GM19395 (cell line): ENCODE measurements around the gene TAF15.

Experiments
- ATAC-seq: cut with Tn5 transposase; IDR thresholded peaks from one replicate; pipeline ENCODE4 v1.9.1; 2021; ENCODE audit warnings: mild to moderate bottlenecking, moderate library complexity; ENCODE audit not compliant: unreplicated experiment

Gene TAF15

DNA sequence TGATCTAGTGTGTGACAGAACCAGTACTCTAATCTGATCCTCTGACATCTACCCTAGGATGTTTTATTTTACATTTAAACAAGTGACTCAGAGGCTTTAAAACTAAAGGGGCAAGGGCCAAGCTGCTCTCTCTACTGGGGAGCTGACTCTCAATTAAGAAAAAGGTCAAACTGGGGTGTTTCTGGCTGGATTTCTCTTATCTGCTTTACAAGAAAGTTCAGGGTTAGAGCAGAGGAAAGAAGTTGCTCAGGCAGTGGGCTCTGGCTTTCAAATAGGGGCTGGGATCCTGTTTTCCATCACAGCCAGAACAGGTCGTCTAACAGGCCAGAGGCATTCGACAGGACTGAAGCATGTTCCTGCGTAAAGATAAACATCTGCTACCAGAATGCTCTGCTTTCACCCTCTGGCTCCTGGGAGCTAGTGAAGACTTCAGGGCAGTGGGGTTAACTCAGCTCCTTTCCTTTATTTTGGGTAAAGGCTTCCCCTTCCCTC, 22.3 kb upstream of the TAF15 start:
- ATAC-seq, result no peak

DNA sequence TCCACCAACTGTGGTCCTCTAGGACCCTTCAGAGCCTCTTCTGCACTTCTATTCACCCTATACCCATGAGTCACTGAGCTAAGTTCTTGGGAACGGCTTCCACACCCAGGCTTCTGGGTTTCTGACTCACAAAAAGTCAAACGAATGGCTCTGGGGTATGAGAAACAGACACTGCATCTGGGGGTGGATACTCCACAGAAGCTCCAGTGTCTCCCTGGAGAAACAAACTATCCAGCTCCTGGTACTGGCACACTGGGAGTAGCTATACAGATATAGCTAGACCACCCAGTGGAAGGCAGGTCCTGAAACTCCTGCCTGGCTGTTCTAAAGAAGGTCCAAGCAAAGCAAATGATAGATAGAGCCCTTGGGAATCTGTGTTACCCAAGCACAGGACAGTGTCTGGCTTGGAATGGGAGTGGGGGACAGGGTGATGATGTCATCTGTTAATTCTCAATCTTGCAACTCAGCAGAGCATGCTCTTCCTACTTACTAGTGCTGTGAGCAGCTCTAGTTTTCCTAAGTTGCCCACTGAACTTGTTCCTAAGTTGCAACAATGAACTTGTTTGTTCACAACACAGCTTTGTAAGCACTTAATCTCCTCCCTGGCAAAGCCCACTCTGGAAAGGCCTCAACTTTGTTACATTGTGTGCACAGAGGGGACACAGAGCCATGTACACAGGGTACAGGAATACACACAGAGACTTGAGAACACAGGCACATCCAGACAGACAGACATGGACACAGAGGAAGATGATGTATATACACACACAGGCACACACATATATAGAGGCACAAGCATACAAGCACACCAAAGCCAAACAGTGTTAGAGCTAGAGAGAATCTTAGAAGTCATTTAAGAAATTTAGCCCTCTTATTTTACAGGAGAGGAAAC, 20.6 kb upstream of the TAF15 start:
- no peak for ATAC-seq

DNA sequence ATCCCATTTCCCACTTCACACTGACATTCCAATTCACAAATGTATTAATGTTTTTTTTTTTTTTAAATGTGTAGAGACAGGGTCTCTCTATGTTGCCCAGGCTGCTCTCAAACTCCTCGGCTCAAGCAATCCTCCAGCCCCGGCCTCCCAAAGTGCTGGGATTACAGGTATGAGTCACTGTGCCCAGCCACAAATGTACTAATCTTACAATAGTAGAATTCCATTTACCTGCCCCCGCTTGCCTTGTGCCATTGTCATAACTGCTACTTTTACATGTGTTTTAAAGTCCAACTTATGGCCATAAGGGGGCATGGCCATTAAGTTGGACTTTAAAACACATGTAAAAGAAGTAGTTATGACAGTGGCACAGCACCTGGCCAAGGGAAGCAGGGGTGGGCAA, 18.4 kb upstream of the TAF15 start:
- ATAC-seq, result no peak

DNA sequence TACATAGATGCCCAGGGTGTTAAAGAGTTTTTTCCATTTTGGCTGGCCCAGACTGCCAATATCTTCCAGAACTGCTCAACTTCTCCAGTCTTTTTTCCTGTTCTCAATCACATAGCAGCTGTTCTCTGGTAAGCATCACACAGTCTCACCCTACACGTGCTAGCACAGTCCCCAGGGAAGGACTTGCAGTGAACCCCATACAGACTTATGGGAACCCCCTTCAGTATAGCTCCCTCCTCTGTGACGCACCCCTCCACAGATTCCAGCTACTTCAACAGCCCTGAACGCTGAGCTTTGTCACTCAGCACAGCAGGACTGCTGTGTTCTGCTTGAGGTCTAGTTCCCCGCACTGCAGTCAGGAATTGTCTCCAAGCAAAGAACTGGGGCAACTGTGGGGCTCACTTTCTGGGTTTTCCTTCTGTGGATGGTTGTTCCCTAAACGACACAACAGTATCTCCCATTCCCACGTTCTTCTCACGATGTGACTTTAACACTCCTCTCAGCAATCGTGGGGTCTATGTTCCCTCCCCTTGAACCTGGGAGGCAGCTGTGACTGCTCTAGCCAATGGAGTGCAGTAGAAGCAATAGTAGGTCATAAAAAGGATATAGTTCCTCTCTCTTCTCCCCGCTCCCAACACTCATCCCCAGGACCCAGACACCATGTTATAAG, 17.5 kb upstream of the TAF15 start:
- ATAC-seq, result no peak

DNA sequence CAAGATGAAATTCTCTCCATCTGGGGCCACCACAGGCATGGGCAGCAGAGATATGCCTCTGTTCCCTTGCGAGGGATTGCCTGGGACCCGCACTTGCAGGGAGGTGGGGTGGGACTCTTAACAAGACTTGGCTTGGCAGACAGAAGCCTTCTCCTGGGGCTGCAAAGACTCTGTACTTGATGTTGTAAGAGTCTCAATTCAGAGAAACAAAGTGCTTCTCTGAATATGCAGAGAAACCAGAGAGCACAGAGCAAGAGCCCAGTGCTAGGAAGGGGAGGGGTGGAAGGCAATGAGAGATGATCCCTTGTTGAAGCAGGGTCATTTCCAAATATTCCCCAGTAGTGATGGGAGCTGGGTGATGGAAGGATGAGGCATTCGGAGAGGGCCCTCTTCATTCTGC, 16.0 kb upstream of the TAF15 start:
- no peak for ATAC-seq

DNA sequence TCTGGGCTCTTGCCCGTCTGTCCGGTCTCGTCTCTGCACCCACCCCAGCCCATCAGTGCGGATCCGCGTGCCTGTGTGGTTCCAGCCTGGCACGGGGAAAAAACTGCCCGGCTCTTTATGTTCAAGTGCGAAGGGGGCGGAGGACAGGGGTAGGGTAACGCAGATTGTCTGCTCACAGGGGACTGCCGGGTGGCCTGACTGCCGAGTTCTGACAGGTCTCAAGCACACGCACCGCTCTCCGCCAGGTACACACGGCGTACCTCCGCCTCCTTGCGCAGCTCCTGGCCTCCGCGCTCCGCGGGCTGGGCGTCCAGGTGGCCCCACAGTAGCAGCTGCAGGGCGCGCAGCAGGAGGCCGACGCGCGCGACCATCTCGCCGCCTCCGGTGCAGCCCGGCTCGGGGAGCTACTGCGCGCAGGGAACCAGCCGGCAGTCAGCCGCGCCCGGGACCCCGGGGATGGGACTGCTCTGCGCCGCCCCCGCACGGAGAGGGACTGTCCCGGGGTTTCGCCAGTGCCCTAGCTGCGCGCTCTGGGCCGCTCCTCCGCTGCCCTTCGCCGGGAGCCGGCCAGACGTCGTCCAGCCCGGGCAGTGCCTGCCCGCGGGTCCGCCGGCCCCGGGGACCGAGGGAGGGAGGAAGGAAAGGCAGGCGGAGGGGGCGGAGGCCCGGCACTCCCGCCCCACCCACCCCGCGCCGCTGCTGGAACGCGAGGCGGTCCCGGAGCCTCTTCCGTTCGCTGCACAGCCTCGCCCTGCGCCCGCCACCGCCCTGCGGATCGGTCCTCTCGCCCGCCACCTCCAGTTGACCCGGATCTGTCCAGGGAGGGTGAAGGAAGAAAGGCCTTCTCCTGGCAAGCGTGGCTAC, 14.0 kb upstream of the TAF15 start, which contains the start of gene MMP28:
Gene MMP28 (minus strand): TSS at position 635 of the 864 bp plus-strand sequence. CDS start 264 bp downstream, at position 371.
- ATAC-seq, result no peak

DNA sequence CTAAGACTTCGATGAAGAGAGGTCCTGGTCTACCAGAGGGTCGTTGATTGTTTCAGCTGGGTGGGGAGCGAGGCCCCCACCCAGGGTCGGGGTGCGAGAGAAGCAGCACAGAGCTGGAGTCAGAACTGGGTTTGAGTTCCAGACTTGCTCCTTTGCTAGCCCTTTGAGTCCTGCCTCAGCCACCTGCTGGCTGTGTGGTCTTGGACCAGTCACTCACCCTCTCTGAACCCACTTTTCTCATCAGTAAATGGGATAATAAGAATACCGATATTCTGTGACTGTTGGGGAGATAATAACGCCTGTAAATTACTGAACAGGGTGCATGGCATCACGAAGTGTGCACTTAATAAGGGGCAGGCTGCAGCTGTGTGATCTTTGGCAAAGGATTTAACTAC, 13.4 kb upstream of the TAF15 start:
- ATAC-seq, result no peak

DNA sequence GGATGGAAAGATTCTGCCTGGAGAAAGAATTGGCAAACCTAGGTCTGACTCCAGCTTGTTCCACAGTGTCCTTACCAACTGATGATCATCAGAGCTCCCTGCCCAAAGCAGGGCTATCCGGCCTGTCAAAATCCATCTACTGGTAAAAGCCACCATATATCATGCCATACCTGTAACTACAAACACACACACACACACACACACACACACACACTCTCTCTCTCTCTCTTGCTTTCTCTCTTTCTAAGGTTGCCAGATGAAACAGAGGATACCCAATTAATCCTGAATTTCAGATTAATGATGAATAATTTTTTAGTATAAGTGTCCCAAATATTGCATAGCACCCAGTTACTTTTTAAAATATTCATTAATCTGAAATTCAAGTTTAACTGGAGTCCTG, 12.3 kb upstream of the TAF15 start:
- no peak for ATAC-seq

DNA sequence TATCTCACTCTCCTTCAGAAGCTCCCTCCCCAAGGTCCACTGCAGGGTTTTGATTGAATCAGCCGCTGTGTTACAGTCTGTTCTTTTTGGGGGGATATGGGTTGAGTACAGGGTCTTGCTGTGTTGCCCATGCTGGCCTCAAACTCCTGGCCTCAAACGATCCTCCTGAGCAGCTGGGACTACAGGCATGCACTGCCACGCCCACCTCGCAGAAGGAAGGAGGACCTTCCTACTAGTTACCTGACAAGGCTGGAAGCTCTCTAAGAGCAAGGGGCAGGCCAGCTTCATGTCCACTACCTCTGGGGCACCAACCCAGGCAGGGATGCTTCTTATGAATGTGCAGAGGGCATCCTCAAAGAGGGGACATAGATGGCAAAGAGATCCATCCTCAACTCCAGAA, 11.9 kb upstream of the TAF15 start:
- no peak for ATAC-seq

DNA sequence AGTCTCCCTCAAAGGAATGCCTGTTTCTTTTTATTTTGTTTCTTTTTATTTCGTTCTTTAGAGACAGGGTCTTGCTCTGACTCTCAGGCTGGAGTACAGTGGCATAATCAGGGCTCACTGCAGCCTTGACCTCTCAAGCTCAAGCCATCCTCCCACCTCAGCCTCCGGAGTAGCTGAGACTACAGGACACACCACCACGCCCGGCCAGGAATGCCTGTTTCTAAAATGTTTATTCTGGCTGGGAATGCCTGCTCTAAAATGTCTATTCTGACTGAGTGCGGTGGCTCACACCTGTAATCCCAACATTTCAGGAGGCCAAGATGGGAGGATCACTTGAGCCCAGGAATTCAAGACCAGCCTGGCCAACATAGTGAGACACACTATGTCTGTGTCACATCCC, 11.4 kb upstream of the TAF15 start:
- ATAC-seq, result no peak

DNA sequence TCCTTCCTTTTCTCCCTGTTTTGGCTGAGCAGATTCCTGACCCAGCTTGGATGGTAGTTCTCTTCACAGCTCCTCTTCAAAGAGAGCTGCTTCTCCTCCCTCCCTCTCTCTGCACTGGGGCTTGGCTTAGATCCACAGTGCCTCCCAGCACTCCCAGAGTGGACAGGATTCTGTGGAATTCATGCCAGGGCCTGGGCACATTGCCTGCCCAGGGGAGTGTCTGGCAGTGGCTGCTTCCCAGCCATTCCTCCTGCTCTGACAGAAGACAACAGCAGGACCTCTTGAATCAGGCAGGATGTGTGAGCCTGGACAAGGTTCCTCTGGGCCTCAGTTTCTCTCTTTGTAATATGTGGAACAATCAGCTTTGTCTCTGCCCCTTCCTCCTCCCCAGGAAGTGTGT, 9.3 kb upstream of the TAF15 start:
- no peak for ATAC-seq

DNA sequence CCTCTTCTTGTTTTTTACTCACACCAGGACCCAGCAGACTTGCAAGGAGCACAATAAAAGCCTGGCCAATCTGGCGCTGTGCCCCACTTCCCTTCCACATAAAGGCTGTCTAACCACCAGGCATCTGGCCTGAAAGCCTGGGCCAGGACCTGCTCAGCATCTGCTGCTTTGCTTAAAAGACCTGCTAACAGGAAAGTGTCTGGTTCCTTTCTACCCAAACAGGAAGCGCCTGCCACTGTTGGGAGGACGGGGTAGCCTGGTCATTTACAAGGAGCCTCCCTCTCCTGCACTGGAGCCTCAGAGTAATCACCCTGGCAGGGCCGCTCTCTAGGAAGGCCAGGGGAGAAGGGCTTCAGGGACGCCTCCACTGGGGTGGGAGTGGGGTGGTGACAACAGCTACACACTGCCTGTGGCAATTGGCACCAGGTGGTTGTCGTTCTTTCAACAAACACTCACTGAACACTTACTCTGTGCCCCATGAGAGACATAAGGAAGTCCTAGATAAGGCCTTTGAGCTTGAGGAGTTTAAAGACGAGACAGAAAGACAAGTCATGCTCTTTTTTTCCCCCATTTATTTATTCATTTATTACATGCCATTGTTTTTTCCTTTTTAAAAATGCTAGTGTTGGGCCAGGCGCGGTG, 7.6 kb upstream of the TAF15 start:
- no peak for ATAC-seq

DNA sequence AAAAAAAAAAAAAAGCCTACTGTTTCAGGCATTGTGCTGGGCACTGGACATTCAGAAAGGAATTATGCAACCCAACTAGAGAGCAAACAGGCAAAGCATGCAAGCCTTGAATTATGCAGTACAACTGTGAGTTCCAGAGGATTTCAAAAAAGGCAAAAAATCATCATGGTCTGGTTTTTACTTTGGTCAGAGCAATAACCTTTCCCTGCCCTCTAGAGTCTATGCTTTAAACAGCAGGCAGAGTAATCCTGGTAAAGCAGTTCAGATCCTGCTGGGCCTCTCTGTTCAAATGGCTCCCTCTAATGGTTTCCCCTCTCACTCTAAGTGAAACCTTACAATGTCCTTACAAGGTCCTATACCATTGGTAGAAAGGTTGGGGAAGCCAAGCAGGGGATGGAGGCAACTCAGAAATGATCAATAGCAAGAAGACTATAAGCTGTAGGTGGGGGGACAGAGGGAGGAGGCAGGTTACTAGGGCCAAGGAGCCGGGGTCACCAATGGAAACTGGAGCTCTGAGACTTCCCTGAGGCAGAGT, 4.6 kb upstream of the TAF15 start:
- ATAC-seq, result no peak

DNA sequence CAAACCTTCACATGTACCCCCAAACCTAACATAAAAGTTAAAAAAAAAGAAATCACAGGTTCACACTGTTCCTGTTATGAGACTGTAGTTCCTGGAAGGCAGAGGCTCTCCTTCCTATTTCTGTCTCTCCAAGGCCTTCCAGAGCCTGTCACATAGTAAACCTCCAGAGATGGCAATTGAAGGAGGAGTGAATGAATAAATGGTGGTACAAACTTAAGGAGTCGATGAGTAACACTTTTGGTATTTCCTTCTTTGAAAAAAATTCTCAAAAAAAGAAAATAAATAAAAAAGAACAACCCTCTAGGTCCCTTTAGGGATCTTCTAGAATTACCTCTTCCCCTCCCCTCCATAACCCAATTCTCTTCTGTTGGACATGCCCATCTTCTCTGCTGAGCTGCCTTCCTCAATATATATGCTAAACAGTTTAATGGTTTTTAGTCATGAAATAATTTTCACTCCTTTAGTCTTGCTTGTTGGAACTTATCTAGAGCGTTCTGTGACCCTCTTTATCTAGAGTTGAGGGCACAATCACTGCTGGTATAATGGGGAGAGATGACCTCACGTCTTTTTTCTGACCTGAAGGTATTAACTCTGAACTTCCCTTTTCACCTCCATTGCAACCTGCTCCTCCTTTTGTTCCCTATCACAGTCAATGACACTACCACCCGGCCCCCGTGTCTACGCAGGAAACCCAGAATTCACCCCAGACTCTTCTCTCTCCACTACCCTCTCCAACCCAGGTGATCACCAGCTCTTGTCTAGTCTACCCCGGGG, 1.7 kb upstream of the TAF15 start:
- ATAC-seq, result no peak

DNA sequence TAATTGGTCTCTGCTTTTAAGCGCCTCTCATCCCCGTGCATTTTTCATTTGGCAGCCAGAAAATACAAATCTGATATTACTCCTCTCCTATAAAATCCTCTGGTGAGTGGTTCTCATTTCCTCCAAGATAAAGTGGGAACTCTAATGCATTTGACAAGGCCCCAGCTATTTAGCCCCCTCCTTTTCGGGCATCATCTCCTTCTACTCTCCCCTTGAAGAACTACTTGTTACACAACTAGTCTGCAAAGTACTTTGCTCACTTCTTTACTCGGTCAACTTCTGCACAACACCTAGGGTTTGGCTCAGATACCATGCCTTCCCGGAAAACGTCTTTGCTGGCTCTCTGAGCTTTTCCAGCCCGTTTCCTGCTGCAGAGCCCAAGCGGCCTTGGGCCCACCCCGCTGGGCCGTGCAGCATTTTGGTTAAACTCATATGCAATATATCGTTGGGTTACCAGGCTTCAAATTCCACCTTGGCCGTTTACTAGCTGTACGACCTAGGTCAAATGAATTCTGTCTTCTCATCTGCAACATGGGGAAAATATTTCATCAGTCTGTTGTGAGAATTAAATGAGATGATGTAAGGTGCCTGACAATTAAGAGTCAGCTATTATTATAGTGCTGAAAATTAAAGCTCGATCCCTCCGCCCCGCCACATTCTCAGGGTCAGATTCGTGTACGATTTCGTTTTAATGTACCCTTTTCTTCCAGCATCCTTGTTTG, 883 bp upstream of the TAF15 start:
- no peak for ATAC-seq

DNA sequence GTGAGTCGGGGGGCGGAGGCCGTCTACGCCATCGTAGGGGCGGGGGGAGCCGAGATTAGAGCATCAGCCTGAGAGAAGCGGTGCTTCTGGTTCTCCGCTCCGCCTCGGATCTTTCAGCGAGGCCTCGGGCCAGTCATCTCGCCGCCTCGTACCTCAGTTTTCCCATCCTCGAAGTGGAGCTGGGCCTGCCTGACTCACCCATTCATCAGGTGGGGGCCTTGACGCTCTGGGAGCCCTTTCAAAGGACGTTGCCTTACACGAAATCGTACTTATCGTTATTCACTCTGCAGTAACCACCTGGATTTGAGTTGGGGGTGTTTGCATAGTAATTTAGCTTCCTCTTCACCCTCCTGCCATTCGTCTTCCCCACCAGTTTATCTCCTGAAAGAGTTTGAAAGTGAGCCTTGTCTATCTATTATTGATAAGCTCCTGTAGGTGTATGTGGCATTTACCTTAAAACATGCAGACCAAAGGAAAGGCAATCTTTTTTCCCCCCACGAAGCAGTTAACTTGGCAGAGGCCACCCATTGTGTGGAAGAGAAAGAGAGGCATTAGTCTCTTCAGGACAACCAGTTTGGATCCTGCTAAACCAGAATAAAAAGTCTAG, 674 bp downstream of the TAF15 start:
- ATAC-seq, result no peak

DNA sequence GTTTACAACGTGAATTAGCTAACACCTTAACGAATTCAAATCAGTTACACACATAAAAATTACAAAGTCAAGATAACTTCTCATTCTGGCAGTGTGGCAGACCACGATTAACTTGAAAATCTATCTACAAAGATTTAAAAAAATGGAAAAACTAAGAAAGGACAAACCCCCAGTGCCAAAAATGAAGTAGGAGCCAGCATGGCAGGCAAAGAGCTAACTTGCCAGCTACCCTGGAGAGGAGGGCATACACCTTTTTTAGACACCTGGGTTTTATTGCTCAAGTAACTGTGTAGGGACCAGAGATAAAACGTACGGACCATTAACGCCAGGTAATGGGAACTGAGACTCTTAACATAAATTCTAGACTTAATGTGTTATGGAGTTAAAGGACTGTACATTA, 2.5 kb downstream of the TAF15 start:
- ATAC-seq, result no peak

DNA sequence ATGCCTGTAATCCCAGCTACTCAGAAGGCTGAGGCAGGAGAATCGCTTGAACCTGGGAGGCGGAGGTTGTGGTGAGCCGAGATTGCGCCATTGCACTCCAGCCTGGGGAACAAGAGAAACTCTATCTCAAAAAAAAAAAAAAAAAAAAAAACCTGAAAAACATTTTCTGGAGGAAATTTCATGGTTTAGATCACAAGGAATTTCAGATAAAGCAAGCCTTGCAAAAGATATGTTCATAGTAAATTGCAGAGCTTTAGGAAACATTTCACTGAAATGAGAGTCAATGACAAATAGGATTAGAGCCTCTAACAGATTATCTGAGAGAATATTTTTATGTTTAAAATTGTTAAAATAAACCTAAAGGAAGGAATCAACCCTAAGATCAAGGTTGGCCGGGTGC, 3.2 kb downstream of the TAF15 start:
- ATAC-seq, result no peak

DNA sequence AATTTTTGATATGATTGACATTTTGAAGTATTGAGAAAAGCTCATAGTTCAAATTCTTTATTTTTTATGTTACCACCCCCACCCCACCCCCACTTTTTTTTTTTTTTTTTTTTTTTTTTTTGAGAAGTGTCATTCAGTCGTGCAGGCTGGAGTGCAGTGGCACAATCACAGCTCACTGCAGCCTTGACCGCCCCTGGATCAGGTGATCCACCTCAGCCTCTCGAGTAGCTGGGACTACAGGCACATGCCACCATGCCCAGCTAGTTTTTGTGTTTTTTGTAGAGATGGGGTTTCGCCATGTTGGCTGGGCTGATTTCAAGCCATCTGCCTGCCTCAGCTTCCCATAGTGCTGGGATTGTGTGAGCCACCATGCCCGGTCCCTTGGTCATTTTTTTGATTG, 7.4 kb downstream of the TAF15 start:
- ATAC-seq, result no peak
